Thoracic aorta (tissue), 2 donors: ENCODE results near the gene COL4A6. TPM values are rescaled to one million over a fixed set of nuclear protein-coding genes. Genes with fewer than 3 reads are reported as not detected.
A peak's percentile ranks its signal among the peaks of the same experiment; 100 is the strongest.

Experiments used
- ATAC-seq: fragments of 150-250 bp; one replicate; pipeline ENCODE4 v1.8.0; 2017; ENCODE audit warnings: low read depth; ENCODE audit not compliant: insufficient number of reproducible peaks, low FRiP score
- DNase-seq: peaks from one replicate; pipeline ENCODE4 v3.0.0-alpha.2; 2020; ENCODE audit warnings: low spot score
- H3K27ac ChIP-seq, 2 donors: fragments of 200-600 bp; sonication (generic); 1 replicate in 1 of 2; 2 replicates in 1 of 2; pipeline ENCODE4 v1.5.1; 2016; ENCODE audit warnings: mild to moderate bottlenecking in 2 of 2, moderate library complexity in 2 of 2
- H3K27me3 ChIP-seq: fragments of 200-600 bp; sonication (generic); replicated peaks from 2 replicates; pipeline ENCODE4 v1.6.0; 2016; ENCODE audit warnings: mild to moderate bottlenecking; ENCODE audit not compliant: insufficient read depth
- H3K36me3 ChIP-seq: fragments of 200-600 bp; sonication (generic); one replicate; pipeline ENCODE4 v1.5.1; 2016
- H3K4me1 ChIP-seq, 2 donors: fragments of 200-600 bp; sonication (generic); 1 replicate in 1 of 2; 2 replicates in 1 of 2; pipeline versions ENCODE4 v1.5.1 to v1.6.0; 2016; ENCODE audit warnings: low read depth in 2 of 2, mild to moderate bottlenecking in 1 of 2; ENCODE audit not compliant: control insufficient read depth in 1 of 2
- H3K4me3 ChIP-seq: fragments of 200-600 bp; sonication (generic); 2 replicates; pipeline ENCODE4 v1.5.1; 2016; ENCODE audit warnings: mild to moderate bottlenecking
- H3K9me3 ChIP-seq: fragments of 200-600 bp; sonication (generic); 2 replicates; pipeline ENCODE4 v1.5.1; 2016
- total RNA-seq, 2 donors: library from RNA; depleted of rRNA; stranded (reverse); fragments of >200 nt; gene quantifications; one replicate each; pipeline versions ENCODE4 v1.1.0 to v1.2.3, GENCODE V29; 2016
- TF ChIP-seq, protein P1 (sequence below): fragments of 200-600 bp; sonication (generic); IDR thresholded peaks from one replicate; pipeline ENCODE4 v1.5.1; 2019; ENCODE audit warnings: antibody characterized with exemption

The COL4A6 gene
- total RNA-seq, 2 donors from 2014 or later: 1.3 to 2.2 TPM

DNA sequence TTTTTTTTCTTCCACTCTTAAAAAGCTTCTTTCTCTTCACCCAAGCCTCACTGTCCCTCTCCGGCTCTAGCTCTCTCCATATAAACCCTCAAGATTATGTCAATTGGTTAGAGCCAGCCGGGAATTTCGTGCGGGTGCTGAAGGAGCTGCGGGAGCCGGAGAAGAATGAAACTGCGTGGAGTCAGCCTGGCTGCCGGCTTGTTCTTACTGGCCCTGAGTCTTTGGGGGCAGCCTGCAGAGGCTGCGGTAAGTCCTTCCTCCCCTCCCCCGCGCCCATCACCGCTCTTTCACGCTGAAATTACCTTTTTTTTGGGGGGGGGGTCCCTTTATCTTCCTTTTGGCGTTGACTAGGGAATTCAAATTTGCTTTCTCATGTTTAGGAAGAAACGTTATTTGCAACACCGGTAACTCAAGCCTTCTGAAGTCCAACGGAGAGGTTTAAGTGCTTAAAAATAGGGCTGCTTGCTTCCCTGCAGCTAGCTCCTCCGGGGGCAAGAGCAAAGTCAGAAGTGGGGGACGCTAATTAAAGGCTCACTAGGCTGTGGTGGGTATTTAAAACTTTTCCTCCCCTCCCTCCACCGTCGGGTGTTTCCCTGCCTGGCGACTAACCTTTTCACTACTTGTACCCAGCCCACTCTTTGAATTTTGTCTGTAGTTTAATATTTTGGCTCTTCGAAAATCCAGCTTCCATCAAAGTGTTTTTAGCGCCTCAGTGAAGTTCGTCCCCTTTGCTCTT is 1.9 kb upstream of the COL4A6 start:
- no peaks in the 10 kb centered on the region for H3K9me3 ChIP-seq
- no peak for ATAC-seq

GRCh38 chrX:108439426-108439942 is 1.3 kb upstream of the COL4A6 start, which contains the start of gene COL4A5:
Gene COL4A5, plus strand, starts transcription at chrX:108439838. Its CDS starts 288 bp downstream, at chrX:108440126.
- peak within 1 kb of the TSS; percentile 61 to 65 for H3K27ac ChIP-seq
- H3K4me1 ChIP-seq: no peaks in the 10 kb centered on the region
- no peak for DNase-seq
- peak within 1 kb of the TSS; percentile 78 for H3K4me3 ChIP-seq
- H3K36me3 ChIP-seq: no peaks in the 10 kb centered on the region
- TF ChIP-seq, protein P1, sequence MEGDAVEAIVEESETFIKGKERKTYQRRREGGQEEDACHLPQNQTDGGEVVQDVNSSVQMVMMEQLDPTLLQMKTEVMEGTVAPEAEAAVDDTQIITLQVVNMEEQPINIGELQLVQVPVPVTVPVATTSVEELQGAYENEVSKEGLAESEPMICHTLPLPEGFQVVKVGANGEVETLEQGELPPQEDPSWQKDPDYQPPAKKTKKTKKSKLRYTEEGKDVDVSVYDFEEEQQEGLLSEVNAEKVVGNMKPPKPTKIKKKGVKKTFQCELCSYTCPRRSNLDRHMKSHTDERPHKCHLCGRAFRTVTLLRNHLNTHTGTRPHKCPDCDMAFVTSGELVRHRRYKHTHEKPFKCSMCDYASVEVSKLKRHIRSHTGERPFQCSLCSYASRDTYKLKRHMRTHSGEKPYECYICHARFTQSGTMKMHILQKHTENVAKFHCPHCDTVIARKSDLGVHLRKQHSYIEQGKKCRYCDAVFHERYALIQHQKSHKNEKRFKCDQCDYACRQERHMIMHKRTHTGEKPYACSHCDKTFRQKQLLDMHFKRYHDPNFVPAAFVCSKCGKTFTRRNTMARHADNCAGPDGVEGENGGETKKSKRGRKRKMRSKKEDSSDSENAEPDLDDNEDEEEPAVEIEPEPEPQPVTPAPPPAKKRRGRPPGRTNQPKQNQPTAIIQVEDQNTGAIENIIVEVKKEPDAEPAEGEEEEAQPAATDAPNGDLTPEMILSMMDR: no peak
- no peaks in the 10 kb centered on the region for H3K27me3 ChIP-seq
- ATAC-seq: peak; percentile 73
- no peaks in the 10 kb centered on the region for H3K9me3 ChIP-seq

More for the DNA sequence above, 1.9 kb upstream of the COL4A6 start:
- TF ChIP-seq, protein P1: no peak
- no peak for DNase-seq
- Histone ChIP-seq H3K27ac (peak overlapping the region; percentile 61 to 65), H3K4me3 (peak overlapping the region; percentile 78), H3K36me3 (no peaks in the 10 kb centered on the region), H3K27me3 (no peaks in the 10 kb centered on the region), H3K4me1 (no peaks in the 10 kb centered on the region)

- ATAC-seq (no peak), DNase-seq (no peak)
- TF ChIP-seq, protein P1: no peak
- Histone ChIP-seq H3K4me3 (peak overlapping the region; percentile 65), H3K27ac (no peak overlapping the region), H3K27me3 (no peaks in the 10 kb centered on the region), H3K36me3 (no peaks in the 10 kb centered on the region), H3K4me1 (no peaks in the 10 kb centered on the region), H3K9me3 (no peaks in the 10 kb centered on the region)
Observed at GRCh38 chrX:108437349-108438109, 693 bp downstream of the COL4A6 start.

GRCh38 chrX:108435261-108435660 is 3.0 kb downstream of the COL4A6 start:
- TF ChIP-seq, protein P1: no peak
- H3K36me3 ChIP-seq: no peaks in the 10 kb centered on the region
- ATAC-seq (no peak), DNase-seq (no peak)
- no peak overlapping the region for H3K27ac ChIP-seq
- H3K4me3 ChIP-seq: no peak overlapping the region
- no peaks in the 10 kb centered on the region for H3K4me1 ChIP-seq
- H3K27me3 ChIP-seq: no peaks in the 10 kb centered on the region
- no peaks in the 10 kb centered on the region for H3K9me3 ChIP-seq

DNA sequence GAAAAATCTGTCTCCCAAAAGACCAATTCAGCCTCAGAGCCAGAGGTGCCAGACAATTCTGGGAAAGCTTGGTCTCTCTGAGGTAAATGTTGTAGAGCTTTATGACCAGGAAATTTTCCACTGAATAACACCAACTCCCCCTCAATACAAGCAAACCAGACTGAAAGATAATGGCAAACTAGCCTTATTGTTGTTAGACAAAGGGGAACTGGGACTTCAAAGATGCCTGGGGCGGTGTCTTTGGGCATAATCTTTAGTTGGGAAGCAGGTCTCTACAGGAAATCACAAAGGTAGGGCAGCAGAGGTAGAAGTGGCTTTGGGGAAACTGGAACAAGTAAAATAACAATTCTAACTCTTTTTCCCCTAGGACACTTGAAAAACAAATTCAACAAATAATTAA is 12.0 kb downstream of the COL4A6 start:
- Histone ChIP-seq H3K27me3 (no peaks in the 10 kb centered on the region), H3K36me3 (no peaks in the 10 kb centered on the region), H3K4me3 (no peak overlapping the region), H3K9me3 (no peaks in the 10 kb centered on the region), H3K27ac (no peak overlapping the region), H3K4me1 (no peaks in the 10 kb centered on the region)
- TF ChIP-seq, protein P1: no peak
- DNase-seq: no peak
- no peak for ATAC-seq
